Fibroblast of skin of scalp (primary cell): Measurements from ENCODE around the gene GNAT3.

Experiments used
- DNase-seq: peaks from one replicate; pipeline ENCODE4 v3.0.0-alpha.2; 2013

GNAT3 gene

DNA sequence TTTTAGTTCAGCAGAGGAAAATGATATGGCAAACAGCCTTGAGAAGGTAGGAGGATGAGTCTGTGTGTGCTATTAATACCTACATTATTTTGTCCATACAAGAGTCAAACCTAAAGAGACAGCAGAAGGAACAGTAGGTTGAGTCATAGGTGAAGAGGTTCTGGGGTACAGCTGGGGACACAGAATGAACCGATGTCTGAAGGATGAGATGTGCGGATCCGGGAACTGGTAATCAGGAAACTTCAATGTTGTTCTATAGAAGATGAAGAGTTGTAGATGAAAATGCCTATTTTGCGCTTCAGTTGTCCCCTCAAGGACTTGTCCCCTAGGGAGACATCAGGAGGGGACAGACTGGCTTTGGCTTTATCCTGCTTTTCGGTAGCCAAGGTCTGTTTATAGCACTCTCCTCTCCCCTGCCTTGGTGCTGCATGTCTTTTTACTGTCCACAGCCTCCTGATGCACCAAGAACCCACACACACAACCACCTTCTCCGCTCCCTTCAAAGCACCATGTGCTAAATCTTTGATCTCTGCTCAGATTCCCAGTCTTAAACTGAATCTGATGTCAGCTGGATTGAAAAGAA, 94.6 kb downstream of the GNAT3 start:
- DNase-seq: no peak

DNA sequence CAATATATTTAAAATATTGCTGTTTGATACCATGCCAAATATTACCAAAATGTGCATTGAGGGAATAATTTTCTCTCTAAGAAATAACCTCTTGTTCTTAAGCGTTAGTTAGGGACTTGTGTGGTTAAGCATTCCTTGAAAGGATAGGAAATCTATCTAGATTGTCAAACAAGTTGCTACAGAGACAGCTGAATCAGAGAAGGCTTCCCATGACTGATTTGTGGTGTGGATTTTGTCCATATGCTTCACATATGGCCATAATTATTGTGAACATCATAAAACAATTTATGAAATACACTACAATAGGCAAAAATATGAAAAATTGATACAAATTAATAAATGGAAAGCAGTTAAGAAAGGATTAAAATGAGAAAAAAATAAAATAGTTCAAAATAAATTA, 96.3 kb downstream of the GNAT3 start:
- DNase-seq: peak; percentile 21

GRCh38 chr7:80415114-80415513, 96.8 kb downstream of the GNAT3 start:
- DNase-seq: no peak

DNA sequence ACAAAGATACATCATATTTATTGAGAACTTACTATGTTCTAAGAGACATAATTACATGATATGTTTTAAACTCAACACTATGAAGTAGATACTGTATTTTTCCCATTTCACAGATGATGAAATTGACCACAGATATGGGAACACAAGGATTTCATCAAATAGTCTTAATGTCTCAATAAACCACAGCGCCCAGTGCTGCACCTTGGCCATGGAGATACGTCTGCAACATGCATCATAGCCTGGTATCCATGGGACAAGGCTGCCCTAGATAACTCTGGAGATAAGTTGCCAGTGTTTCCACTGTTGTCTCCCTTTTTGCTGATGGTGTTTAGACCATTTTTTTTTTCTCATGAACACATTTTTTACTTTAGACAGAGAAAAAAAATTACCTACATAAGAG, 97.5 kb downstream of the GNAT3 start:
- no peak for DNase-seq

GRCh38 chr7:80413383-80413945, 98.4 kb downstream of the GNAT3 start:
- DNase-seq: no peak

- peak; percentile 17 for DNase-seq
Observed at GRCh38 chr7:80412842-80413241, 99.0 kb downstream of the GNAT3 start.

DNA sequence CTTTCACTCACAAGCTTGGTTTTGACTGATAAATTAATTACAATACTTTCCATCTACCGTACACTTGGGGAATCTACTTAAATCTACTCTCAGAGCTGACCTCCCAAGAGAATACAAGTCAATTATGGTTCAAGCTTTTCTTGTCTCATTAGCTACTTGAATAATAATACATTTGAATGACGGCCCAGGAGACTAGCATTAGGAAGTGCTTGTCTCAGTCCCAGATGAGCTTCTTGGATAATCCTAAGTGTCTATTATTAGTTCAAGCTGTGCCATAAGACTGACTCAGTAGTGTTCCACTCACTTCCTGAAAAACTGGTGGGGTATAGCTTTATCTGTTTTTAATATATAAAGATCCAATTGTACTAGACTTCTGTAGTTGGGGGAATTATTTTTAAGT, 100.2 kb downstream of the GNAT3 start:
- peak; percentile 28 for DNase-seq

- DNase-seq: peak; percentile 42
Observed at GRCh38 chr7:80410081-80410480, 101.8 kb downstream of the GNAT3 start.
